Measurements from ENCODE around the gene PPP1R8. TPM values are rescaled to one million over a fixed set of nuclear protein-coding genes. Genes with fewer than 3 reads are reported as not detected.
"Not testable (repeated sequence)": the region's sequence is repeated elsewhere in the genome, so short reads cannot be mapped to it uniquely, and the experiment has no call there.

PPP1R8 gene
- polyA plus RNA-seq, 3 donors, result 46.8 to 63.5 (median 62.1) TPM

- DNase-seq (ENCODE audit: extremely low read depth in 1 of 11, low read depth in 9 of 11, low spot score in 4 of 11), result no peak
These were observed 8.7 kb upstream of the PPP1R8 start for GRCh38 chr1:27821761-27822315.

GRCh38 chr1:27823784-27824183 lies 6.8 kb upstream of the PPP1R8 start:
- no peak for DNase-seq (ENCODE audit: extremely low read depth in 1 of 11, low read depth in 9 of 11, low spot score in 4 of 11)

- DNase-seq (ENCODE audit: extremely low read depth in 1 of 11, low read depth in 9 of 11, low spot score in 4 of 11), result no peak
These were observed 6.2 kb upstream of the PPP1R8 start for GRCh38 chr1:27824411-27824810.

GRCh38 chr1:27829339-27829960 lies 1.1 kb upstream of the PPP1R8 start:
- not testable (repeated sequence) for DNase-seq (ENCODE audit: extremely low read depth in 1 of 11, low read depth in 9 of 11, low spot score in 4 of 11)

DNA sequence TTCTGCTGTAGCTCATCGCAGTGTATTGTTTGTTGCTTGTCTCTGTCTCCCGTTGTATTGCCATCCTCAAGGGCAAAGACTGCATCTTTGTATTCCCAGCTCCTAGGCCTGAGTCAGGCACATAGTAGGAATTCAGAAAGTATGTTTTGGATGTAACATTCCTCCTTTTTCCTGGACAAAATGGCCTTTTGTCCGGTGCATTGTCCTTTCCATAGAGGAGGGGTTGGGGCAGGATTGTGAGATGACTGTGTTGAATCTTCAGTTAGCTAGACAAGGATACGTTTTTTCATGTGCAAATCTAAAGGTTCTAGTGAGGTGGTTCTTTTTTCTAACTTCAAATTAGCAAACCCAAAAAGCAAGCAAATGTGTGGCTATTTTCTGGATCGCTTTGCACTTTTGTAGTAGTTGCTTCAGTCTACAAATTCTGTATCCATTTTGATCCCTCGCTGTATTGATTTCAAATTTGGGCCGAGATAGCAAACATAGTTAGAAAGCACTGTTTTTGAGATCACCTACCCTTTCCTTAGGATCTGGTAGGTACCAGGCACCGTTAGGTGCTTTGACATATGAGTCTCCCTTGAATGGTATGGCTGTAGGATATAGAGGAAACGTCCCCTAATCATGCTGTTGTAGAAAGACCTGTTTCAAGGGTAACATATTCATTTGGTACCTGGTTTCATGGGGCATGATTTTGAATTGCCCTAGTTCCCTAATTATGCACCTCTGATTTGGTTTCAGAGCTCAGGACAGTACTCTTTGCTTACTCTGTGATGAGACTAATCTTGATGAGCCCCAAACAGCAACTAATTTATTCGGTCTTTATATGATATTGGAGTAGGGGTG lies 1.2 kb downstream of the PPP1R8 start:
- peak in 1 of 11 donors; percentile 3 for DNase-seq (ENCODE audit: extremely low read depth in 1 of 11, low read depth in 9 of 11, low spot score in 4 of 11)

DNA sequence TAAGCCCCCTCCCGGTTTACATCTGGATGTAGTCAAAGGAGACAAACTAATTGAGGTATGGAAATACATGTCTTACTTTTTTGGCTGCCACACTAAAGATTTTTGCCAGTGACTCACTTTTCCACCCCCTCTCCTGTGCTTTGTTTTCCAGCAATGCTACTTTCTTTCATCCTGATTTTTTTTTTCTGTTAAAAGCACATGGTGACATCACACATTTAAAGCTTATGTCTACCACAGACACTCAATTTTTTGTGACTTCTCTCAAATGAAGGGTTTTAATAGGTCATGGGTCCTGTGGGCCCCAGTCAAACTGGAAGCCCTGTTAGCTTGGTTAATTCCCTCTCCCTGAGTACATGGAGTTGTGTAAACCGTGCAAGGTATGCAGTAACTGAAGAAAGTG lies 2.2 kb downstream of the PPP1R8 start:
- no peak for DNase-seq (ENCODE audit: extremely low read depth in 1 of 11, low read depth in 9 of 11, low spot score in 4 of 11)

- no peak for DNase-seq (ENCODE audit: extremely low read depth in 1 of 11, low read depth in 9 of 11, low spot score in 4 of 11)
These were observed 2.9 kb downstream of the PPP1R8 start for GRCh38 chr1:27833470-27833869.

DNA sequence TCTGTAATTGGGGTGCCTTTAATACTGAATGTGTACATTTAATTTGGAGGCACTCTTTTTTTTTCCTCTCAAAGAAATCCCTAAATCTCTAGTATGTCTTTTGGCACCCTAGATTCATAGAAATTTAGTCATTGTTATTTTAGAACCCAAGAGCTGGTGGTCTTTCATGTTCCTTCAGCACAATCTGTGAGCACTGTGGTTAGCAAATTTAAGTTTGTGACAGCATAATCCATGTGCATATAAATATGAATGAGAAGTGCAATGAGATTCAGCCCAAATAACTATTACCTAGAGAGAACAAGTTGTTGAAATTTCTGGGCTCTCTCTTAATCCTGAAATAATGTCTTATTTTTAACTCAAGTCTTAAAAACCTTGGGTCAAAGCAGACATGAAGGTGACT lies 4.5 kb downstream of the PPP1R8 start:
- no peak for DNase-seq (ENCODE audit: extremely low read depth in 1 of 11, low read depth in 9 of 11, low spot score in 4 of 11)

DNA sequence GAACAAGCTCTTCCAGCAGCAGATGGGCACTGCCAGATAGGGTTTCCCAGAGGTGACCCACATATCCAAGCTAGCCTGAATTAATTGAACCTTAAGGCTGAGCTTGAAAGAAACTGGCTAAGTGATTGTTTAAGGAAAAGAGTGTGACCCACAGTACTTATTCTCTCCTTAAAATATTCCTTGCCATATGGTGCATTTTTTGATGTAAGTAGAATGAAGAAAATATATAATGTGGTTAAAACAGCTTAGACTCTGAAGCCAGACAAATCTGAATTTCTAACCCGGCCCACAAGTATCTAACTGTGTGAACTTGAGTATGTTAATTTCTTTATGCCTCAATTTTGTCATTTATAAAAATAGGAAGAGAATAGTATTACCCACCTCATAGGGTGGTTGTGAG lies 4.9 kb downstream of the PPP1R8 start:
- DNase-seq (ENCODE audit: extremely low read depth in 1 of 11, low read depth in 9 of 11, low spot score in 4 of 11), result no peak

DNA sequence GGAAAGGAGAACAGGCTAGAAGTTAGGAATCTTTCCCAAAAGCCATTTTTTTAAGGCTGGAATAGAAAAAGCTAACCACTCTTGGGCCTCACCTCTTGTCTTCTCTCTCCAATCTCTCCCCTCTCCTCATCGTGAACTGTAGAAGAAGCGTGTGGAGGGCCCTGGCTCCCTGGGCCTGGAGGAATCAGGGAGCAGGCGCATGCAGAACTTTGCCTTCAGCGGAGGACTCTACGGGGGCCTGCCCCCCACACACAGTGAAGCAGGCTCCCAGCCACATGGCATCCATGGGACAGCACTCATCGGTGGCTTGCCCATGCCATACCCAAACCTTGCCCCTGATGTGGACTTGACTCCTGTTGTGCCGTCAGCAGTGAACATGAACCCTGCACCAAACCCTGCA lies 19.4 kb downstream of the PPP1R8 start:
- DNase-seq (ENCODE audit: extremely low read depth in 1 of 11, low read depth in 9 of 11, low spot score in 4 of 11), result no peak

GRCh38 chr1:27855085-27855484 lies 24.5 kb downstream of the PPP1R8 start:
- no peak for DNase-seq (ENCODE audit: extremely low read depth in 1 of 11, low read depth in 9 of 11, low spot score in 4 of 11)

DNA sequence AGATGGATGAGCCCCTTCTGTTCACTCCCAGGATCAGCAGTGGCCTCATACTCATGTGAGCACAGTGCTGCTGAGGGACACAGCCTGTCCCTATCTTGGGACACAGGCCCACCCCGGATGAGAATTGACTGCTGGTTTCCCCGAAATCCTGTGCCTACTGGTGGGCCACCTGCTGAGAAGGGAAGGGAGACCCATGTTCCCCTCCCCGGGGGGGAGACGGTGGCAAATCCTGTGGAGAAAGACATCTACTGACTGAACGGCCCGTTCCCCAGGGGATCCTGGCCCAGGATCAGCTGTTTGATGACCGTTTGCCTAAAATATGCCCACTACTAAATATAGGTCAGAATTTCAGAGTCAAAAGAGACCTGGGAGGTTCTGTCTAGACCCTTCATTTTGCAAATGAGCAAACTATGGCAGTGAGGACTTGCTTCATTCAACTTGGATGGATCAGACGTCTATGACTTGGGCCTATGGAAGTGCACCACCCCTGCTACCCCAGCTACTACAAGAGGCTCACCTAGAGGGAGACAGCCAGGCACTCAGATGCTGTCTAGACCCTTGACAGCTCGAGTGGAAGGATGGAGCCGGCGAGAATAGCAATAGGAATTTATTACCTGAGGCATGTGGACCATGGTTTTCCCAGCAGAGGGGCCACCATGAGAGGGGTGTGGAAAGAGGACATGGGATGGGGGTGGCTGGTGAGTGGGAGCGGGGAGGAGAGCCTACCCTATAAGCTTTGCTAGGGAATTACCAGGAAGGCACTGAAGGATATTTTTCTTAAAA lies 26.2 kb downstream of the PPP1R8 start:
- no peak for DNase-seq (ENCODE audit: extremely low read depth in 1 of 11, low read depth in 9 of 11, low spot score in 4 of 11)

DNA sequence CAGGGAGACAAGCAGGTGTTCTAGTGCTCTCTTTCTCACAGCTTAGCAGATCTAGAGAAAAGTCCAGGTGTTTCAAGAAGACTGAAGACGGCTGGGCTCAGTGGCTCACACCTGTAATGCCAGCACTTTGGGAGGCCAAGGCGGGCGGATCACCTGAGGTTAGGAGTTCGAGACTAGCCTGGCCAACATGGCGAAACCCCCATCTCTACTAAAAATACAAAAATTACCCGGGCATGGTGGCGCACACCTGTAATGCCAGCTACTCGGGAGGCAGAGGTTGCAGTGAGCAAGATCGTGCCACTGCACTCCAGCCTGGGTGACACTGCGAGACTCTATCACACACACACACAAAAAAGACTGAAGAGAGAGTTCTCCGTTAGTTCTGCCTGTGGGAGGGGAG lies 27.0 kb downstream of the PPP1R8 start:
- not testable (repeated sequence) for DNase-seq (ENCODE audit: extremely low read depth in 1 of 11, low read depth in 9 of 11, low spot score in 4 of 11)

GRCh38 chr1:27858072-27858948 lies 27.7 kb downstream of the PPP1R8 start:
- DNase-seq (ENCODE audit: extremely low read depth in 1 of 11, low read depth in 9 of 11, low spot score in 4 of 11), result peak in 9 of 11 donors; percentile 62 to 80 (median 68)

GRCh38 chr1:27858949-27859576 lies 28.5 kb downstream of the PPP1R8 start:
- no peak for DNase-seq (ENCODE audit: extremely low read depth in 1 of 11, low read depth in 9 of 11, low spot score in 4 of 11)

DNA sequence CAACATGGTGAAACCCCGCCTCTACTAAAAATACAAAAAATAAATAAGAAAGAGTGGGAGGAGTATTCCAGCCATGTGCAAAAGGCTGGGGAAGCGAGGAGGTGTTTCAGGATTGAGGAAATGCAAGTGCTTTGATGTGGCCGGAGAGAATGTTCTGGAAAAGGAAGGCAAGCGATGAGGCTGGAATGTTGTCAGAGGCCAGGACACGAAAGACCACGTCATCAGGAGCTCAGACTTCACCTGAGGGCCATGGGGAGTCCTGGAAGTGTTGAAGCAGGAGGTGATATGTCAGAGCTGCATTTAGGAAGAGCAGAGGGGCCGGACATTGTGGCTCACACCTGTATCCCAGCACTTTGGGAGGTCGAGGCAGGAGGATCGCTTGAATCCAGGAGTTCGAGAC lies 30.9 kb downstream of the PPP1R8 start:
- DNase-seq (ENCODE audit: extremely low read depth in 1 of 11, low read depth in 9 of 11, low spot score in 4 of 11), result no peak

GRCh38 chr1:27862004-27862403 lies 31.4 kb downstream of the PPP1R8 start:
- no peak for DNase-seq (ENCODE audit: extremely low read depth in 1 of 11, low read depth in 9 of 11, low spot score in 4 of 11)

Measured in renal cortex interstitium (tissue), 11 donors.